ENCODE results near the gene APOBEC3C. TPM values are rescaled to one million over a fixed set of nuclear protein-coding genes. Genes with fewer than 3 reads are reported as not detected.
"Not testable (repeated sequence)": the region's sequence is repeated elsewhere in the genome, so short reads cannot be mapped to it uniquely, and the experiment has no call there.

The APOBEC3C gene
- total RNA-seq, 1 experiment from 2014 or later = 8.0 TPM

DNA sequence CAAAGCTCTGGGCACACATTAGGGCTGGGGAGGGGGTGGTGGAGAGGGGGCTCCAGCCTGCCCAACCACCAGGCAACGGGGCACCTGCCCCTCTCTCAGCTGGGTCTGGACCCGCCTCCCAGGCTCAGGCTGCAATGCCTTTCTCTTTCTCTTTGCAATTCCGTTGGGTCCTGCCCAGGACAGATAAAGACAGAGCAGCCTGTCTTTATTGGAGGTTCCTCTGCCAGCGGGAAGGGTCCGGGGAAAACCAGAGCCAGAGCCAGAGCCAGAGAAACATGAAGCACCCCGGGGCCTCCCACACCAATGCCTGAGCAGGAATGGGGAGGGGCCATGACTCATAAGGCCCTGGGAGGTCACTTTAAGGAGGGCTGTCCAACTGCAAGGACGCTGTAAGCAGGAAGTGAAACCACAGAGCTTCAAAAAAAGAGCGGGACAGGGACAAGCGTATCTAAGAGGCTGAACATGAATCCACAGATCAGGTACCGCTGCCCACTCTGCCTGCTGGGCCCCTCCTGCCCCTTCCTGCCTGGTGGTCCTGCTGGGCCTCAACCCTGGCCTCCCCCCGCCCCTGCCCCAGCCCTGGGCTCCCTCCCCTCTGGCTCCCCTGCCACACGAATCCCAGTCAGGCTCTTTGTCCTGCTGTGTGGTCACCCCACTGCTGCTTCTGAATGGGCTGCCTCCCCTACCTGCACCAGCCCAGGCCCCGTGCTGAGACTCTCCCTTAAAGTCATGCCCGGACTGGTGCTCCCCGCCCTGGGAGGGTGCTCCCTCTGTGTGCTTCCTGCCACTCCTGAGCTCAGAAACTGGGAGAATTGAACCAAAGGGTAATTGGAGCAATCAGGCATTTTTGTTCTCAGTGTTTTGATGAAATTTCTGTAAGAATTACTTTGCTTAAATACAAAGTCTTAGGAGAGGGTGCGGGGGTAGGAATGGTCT, 31.8 kb upstream of the APOBEC3C start, which contains the start of gene APOBEC3B:
Gene APOBEC3B, plus strand, starts transcription at position 356 of the 936 bp plus-strand sequence. Its CDS starts 107 bp downstream, at position 463.
- DNase-seq (ENCODE audit: low spot score) = peak; percentile 97

DNA sequence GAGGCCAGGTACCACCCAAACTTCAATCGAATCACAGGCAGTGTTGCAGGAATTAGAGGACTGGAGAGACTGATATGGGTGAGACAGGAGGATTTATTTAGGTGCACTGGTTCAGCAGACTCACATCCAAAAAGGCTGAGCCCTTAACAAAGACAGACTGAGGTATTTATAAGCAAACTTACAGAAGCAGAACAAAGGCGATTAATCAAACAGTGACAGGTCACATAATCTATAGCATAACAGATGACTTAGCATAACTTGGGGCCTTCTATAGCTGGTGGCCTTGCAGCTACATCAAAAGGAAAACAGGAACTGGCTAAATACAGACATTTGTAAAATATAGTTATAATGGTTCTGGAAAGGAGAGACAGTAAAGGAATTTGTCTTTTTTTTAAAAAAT, 29.8 kb upstream of the APOBEC3C start:
- no peak for DNase-seq (ENCODE audit: low spot score)

DNA sequence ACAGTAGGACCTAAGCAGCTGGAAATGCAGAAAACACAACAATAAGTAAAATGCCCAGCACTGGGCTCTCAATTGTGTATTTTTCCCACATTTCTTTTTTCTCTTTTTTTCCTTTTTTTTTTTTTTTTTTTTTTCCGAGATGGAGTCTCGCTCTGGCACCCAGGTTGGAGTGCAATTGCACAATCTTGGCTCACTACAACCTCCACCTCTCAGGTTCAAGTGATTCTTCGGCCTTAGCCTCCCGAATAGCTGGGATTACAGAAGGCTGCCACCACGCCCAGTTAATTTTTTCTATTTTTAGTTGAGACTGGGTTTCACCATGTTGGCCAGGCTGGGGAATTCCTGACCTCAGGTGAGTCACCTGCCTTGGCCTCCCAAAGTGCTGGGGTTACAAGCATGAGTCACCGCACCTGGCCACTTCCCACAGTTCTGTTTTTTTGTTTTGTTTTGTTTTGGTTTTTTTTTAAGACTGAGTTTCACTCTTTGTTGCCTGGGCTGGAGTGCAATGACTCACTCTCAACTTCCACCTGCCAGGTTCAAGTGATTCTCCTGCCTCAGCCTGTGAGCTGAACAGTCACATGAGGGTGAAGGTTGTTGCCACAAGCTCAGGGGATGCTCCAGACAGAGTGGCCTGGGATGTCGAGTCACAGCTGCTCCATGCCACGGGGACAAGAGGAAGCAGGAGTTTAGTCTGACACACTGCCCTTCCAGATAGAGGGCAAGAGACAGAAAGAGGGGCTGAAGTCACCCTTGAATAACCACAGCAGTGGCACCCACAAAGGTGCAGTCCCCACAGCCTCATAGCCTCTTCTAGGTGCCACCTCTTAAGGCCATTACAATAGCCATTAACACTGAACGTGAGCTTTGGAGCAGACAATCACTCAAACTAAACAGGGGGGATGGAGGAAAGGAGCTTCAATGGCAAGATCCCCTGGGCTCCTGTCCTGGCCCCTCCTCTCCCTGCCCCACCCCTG, 29.0 kb upstream of the APOBEC3C start:
- DNase-seq (ENCODE audit: low spot score) = peak; percentile 52

DNA sequence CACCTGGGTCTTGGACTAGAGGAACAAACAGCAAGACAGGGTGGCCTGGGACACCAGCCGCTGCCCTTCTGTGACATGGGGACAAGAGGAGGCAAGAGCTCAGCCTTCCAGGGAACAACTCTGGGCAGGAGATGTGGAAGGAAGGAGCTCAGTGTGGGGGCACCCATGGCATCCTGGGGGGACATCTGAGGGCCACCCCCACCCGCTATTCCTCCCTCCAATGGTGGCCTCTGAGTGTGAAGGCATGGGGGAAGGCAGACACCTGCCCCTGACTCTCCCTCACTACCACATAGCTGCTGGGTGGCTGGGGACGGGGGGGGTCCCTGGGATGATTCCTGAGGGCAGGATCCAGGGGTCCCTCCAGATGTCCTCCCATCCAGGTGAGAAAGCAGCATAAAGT, 27.4 kb upstream of the APOBEC3C start:
- DNase-seq (ENCODE audit: low spot score) = no peak

DNA sequence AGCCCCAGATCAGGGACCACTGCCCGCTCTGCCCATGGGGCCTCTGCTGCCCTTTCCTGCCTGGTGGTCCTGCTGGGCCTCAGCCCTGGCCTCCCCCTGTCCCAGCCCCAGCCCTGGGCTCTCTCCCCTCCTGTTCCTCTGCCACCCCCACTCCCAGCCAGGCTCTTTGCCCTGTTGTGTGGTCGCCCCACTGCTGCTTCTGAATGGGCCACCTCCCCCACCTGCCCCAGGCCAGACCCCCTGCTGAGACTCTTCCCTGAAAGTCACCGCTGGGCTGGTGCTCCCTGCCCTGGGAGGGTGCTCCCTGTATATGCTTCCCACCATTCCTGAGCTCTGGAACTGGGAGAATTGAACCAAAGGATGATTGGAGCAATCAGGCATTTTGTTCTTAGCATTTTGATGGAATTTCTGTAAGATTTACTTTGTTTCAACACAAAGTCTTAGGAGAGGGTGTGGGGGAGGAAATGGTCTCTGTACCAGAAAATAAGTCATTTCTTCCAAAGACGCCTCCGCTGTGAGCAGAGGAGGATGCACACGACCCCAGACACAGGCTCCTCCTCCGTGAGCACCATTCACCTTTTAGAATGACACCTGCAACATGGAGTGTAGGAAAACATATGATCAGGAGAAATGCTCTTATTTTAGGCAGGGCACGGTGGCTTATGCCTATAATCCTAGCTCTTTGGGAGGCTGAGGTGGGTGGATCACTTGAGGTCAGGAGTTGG, 26.7 kb upstream of the APOBEC3C start:
- no peak for DNase-seq (ENCODE audit: low spot score)

DNA sequence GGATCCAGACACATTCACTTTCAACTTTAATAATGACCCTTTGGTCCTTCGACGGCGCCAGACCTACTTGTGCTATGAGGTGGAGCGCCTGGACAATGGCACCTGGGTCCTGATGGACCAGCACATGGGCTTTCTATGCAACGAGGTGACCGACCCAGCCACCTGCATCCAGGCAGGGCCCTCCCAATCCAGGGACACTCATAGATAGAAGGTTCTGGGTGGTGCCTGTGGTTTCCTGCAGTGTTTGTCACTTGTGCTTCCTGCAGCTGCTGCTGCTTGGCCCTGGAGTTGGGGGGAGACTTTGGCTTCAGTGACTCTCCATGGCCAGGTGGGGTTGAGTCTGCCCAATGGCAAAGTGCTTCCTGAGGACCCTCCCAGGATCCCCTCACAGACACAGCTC, 24.6 kb upstream of the APOBEC3C start:
- no peak for DNase-seq (ENCODE audit: low spot score)

DNA sequence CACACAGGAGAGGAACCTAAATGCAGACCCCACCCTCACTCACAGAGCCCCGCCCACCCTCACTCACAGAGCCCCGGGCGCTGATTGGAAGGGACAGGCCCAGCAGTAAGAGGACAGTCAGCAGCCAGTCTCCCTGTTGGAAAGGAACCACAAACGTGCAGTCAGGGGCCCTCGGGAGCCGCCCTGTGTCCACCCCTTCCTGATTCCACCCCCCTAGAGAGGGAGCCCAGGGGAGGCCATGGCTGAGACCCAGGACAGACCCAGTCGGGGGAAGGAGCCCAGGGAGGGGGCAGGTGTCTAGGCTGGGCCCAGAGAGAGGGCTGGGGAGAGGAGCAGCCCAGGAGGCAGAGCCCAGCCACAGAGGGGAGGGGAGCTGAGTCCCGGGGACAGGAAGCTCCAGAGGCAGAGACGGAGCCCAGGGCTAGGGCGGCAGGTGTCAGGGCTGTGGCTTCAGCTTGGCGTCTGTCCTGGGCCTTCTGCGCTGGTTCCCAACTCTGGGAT, 21.1 kb upstream of the APOBEC3C start:
- DNase-seq (ENCODE audit: low spot score) = not testable (repeated sequence)

DNA sequence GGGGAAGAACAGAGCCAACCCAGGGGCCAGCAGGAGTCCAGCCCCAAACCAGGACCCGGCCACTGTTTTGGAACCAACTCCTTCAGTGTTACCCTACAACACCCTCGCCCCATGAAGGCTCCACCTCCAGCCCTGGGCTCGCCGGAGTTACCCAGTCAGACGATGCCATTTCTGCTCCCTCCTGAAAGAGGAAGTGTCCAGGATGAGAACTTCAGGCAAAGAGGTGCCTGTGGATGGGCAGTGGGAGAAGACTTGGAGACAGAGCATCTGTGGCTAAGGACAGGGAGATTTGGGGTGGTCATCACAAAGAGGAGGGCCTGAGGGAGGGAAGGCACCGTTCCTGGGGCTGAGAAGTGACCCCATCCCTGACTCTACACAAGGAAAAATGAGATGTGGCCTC, 18.0 kb upstream of the APOBEC3C start:
- DNase-seq (ENCODE audit: low spot score) = no peak

DNA sequence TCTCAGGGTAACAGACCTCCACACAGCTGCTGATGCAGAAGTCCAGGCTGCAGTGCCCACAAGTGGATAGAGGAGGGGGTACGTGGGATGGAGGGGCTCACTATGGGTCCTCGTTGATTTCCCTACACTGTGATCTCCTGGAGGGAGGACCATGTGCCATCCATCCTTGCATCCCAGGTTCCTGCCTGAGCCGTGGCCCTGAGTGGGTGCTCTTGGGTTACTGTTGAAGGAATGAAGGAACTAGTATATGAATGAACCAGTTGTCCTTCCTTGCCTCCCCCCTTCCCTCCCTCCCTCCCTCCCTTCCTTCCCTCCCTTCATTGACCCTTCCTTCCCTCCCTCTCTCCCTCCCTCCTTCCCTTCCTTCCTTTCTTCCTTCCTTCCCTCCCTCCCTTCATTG, 16.5 kb upstream of the APOBEC3C start:
- no peak for DNase-seq (ENCODE audit: low spot score)

DNA sequence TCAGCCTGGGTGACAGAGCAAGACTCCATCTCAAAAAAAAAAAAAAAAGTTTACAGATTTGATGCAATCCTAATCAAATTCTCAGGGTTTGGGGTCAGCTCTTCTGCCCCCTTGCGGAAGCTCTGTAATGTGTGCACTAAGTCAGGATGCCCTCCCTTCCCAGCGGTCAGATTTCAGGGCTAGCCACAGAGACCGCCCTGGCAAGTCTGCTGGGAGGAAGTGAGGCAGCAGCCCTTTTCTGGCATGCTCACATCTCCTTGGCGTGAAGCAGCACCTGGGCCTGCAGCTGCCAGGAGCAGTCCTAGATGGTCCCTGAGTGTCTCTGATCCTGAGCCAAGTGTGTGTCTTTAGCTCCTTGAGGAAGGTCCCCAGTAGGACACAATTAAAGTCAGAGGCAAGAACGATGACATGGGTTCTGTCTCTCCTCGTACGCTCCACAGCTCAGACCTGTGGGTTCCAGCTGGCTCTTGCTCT, 10.9 kb upstream of the APOBEC3C start:
- DNase-seq (ENCODE audit: low spot score) = peak; percentile 90

DNA sequence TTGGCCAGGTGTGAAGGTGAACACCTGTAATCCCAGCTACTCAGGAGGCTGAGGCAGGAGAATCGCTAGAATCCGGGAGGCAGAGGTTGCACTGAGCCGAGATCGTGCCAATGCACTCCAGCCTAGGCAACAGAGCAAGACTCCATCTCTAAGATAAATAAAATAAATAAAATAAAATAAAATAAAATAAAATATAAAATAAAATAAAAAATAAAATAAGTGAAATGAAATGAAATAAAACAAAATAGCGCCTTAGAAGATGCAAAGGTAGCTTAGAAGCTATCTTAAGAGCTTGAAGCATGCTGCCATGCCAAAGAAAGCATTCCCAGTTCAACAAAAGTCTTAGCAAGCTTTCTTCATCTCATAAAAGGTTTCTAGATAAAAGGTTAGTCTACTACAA, 6.9 kb upstream of the APOBEC3C start:
- DNase-seq (ENCODE audit: low spot score) = no peak

DNA sequence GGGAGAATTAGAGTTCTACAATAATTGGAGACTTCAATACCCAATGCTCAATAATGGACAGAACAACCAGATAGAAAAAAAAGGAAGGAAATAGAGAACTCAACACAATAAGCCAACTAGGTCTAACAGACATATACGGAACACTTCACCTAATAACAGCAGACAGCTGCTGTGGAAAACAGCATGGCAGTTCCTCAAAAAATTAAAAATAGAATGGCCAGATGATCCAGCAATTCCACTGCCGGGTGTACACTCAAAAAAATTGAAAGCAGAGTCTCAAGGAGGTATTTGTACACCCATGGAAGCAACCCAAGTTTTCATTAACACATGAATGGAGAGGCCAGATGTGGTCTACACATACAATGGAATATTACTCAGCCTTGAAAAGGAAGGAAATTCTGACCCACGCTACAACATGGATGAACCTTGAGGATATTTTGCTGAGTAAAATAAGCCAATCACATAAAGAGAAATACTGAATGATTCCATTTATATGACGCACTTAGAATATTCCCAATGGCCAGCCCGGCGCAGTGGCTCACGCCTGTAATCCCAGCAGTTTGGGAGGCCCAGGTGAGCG, 5.7 kb upstream of the APOBEC3C start:
- not testable (repeated sequence) for DNase-seq (ENCODE audit: low spot score)

DNA sequence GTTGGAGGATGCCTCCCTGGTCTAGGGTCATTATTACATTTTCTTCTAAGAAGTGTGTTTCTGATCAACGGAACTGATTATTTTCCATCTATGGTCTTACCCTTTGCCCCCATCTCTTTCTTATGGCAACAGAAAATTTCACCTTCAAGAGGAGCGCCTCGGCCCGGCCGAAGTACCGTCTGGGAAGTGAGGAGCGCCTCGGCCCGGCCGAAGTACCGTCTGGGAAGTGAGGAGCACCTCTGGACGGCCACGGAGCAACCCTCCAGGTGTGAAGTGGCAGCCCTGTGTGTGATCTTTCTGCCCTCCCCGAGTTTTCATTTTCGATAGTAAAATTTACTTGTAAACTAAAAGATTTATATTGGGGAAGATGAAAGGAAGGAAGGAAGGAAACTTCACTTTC, 3.1 kb upstream of the APOBEC3C start:
- no peak for DNase-seq (ENCODE audit: low spot score)

DNA sequence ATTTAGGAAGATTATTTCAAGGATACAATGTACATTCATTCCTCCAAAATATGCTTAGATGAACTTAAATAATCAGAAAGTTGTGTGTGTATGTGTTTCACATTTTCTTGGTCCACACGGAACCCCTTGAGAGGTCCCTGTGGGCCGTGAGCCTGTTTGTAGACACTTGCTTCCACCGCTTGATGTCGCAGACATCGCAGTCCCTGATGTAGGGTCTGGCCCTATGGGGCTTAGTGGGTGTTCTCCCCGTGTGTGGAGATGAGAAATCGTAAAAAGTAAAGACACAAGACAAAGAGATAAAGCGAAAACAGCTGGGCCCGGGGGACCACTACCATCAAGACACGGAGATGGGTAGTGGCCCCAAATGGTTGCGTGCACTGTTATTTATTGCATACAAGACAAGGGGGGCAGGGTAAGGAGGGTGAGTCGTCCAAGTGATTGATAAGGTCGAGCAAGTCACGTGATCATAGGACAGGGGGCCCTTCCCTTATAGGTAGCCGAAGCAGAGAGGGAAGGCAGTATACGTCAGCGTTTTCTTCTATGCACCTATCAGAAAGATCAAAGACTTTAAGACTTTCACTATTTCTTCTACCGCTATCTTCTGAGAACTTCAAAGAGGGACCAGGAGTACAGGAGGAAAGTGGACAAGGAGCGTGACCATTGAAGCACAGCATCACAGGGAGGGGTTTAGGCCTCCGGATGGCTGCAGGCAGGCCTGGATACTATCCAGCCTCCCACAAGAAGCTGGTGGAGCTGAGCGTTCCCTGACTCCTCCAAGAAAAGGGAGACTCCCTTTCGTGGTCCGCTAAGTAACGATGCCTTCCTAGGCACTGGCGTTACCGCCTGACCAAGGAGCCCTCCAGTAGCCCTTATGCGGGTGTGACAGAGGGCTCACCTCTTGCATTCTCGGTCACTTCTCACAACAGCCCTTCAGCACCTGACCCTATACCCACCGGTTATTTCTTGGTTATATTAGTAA, 1.2 kb upstream of the APOBEC3C start:
- no peak for DNase-seq (ENCODE audit: low spot score)

DNA sequence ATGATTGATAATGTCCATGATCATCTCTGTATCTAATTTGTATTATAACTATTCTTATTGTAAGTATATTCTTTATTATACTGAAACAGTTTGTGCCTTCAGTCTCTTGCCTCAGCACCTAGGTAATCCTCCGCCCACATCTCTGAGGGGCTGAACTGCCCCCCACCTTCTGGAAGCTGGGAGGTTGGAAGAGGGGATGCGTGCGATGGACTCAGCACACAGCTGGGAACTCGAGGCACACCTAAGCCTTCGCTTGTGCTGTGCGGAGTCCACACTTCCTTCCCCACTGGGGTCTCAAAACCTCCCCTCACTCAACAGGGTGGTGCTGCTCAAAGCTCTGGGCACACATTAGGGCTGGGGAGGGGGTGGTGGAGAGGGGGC, 506 bp upstream of the APOBEC3C start:
- DNase-seq (ENCODE audit: low spot score) = not testable (repeated sequence)

DNA sequence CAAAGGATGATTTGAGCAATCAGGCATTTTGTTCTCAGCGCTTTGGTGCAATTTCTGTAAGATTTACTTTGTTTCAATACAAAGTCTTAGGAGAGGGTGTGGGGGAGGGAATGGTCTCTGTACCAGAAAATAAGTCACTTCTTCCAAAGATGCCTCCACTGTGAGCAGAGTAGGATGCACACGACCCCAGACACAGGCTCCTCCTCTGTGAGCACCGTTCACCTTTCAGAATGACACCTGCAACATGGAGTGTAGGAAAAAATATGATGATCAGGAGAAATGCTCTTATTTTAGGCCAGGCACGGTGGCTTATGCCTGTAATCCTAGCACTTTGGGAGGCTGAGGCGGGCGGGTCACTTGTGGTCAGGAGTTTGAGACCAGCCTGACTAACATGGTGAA, 665 bp downstream of the APOBEC3C start:
- not testable (repeated sequence) for DNase-seq (ENCODE audit: low spot score)

DNA sequence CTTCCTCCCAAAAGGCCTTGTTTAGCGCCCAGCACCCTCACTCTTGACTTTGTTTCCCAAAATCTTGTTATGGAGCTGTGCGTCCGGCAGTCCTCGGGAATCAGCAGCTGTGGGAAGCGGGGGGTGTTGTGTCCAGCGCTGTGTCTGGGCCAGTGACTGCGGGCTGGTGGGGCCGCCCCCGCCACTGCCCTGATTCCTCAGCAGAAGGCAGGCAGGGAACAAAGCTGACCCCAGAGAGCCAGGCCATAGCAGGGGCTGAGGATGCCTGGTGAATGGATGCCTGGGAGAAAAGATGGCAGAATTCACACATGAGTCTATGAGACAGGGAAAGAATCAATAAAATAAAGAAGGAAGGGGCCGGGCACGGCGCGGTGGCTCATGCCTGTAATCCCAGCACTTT, 2.5 kb downstream of the APOBEC3C start:
- no peak for DNase-seq (ENCODE audit: low spot score)

DNA sequence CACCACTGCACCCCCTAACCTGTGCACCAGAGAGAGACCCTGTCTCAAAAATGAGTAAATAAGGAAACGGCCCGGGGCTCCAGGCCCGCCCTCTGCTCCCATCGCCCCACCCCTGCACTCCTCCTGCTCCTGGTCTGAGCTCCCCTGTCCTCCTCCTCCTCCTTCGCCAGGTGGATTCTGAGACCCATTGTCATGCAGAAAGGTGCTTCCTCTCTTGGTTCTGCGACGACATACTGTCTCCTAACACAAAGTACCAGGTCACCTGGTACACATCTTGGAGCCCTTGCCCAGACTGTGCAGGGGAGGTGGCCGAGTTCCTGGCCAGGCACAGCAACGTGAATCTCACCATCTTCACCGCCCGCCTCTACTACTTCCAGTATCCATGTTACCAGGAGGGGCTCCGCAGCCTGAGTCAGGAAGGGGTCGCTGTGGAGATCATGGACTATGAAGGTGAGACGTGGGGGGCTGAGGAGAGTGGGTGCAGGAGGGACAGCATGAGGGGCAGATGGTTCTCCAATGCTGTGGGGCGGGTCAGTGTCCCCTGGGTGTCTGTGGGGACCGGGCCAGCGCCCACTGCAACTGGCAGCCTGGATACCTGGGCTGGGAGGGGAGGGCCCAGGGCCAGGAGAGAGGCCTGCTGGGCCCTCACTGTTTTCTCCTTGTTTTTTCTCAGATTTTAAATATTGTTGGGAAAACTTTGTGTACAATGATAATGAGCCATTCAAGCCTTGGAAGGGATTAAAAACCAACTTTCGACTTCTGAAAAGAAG, 3.7 kb downstream of the APOBEC3C start:
- DNase-seq (ENCODE audit: low spot score) = no peak

Measured in H4 (cell line).